GM12872 (cell line): Measurements from ENCODE around the gene PRMT7.

Source experiments
- CTCF ChIP-seq: IDR thresholded peaks from 3 replicates; pipeline ENCODE4 v1.5.1; 2011; ENCODE audit warnings: low read depth, mild to moderate bottlenecking, low read length, moderate library complexity; ENCODE audit not compliant: insufficient read depth

Gene PRMT7

GRCh38 chr16:68324336-68324735, 13.5 kb downstream of the PRMT7 start:
- no peak for TF ChIP-seq CTCF

DNA sequence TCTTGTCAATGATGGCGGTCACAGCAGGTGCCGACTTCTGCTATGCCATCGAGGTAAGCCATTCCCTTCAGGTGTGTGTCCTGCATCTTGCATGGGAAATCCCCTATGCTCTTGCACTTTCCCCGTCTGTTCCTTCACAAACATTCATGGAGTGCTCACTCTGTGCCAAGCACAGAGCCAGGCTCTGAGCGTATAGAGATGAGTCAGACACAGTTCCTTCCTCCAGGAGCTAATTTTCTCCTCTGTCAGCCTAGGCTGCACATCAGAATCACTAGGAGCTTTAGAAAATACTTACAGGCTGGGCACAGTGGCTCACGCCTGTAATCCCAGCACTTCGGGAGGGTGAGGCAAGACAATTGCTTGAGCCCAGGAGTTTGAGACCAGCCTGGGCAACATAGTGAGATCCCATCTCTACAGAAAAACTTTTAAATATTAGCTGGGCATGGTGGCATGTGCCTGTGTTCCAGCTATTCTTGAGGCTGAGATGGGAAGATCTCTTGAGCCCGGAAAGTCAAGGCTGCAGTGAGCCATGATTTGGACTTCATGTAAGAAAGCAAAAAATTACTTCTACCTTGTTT, 14.1 kb downstream of the PRMT7 start:
- no peak for TF ChIP-seq CTCF

- peak; percentile 94 for TF ChIP-seq CTCF
Measured at GRCh38 chr16:68328151-68328859, 17.5 kb downstream of the PRMT7 start.

- TF ChIP-seq CTCF: no peak
Measured at GRCh38 chr16:68328860-68329390, 18.1 kb downstream of the PRMT7 start.

- no peak for TF ChIP-seq CTCF
Measured at GRCh38 chr16:68331879-68332410, 21.1 kb downstream of the PRMT7 start.

DNA sequence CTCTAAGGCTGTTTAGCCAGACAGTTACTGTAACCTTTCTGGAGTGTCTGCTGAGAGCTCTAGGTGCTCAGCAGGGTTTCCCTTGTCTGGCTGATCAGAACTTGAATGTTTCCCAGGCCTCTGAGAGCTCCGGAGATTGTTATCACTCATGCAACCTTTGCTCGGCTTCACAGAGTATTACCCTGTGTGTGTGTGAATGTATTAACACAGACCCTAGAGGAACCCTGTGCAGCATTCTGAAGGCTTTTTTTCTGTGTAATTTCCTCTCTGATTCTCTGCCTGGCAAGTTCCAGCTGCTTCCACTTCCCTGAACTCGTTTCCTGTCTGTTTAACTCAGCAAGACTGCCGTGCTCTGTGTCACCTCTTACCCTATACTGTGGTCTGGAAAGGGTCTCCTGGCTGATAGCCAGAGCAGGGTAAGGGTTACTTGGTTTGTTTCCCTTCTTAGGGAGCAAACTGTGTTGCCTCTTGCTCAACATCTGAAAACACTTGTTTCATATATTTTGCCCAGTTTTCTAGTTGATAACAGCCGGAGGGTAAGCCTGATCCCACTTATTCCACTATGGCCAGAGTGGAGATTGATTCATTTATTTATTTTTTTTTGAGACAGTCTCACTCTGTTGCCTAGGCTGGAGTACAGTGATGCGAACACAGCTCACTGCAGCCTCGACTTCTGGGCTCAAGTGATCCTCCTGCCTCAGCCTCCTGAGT, 21.7 kb downstream of the PRMT7 start:
- TF ChIP-seq CTCF: no peak

GRCh38 chr16:68335175-68335574, 24.4 kb downstream of the PRMT7 start:
- no peak for TF ChIP-seq CTCF
